RCC 7860 (cell line): ENCODE data around the gene HMSD.

Source experiments
- DNase-seq: peaks from one replicate; pipeline ENCODE4 v3.0.0-alpha.2; 2015; ENCODE audit warnings: low spot score
- FAIRE-seq: peaks from 2 replicates; lab custom pipeline; 2012; peaks lifted over from hg19 to GRCh38; lab: Jason Lieb, UNC

Gene HMSD

DNA sequence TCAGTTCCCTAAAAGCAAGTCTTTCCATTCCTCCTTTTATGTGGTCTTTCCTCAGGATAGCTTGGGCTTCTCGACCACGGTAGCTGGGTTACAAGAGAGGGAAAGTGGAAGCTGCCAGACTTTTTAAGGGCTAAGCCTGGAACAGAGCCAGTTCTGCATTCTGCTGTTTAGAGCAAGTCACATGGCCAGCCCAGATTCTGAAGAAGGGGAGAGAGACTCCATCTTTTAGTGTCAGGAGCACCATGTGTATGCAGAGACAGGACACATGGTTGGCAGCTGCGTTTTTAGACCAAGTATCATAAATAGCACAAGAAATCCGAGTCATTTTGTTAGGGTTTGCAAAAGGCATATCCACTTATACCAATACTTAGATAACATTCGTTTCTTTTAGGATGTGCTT lies 4.7 kb downstream of the HMSD start:
- FAIRE-seq = no peak
- DNase-seq = no peak

DNA sequence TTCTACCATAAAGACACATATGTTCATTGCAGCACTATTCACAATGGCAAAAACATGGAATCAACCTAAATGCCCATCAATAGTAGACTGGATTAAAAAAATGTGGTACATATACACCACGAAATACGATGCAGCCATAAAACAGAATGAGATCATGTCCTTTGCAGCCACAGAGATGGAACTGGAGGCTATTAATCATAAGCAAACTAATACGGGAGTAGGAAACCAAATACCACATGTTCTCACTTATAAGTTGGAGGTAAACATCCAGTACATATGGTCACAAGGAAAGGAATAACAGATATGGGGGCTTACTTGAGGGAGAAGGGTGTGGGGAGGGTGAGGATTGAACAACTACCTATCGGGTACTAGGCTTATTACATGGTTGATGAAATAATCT lies 7.7 kb downstream of the HMSD start:
- no peak for FAIRE-seq
- DNase-seq = no peak

DNA sequence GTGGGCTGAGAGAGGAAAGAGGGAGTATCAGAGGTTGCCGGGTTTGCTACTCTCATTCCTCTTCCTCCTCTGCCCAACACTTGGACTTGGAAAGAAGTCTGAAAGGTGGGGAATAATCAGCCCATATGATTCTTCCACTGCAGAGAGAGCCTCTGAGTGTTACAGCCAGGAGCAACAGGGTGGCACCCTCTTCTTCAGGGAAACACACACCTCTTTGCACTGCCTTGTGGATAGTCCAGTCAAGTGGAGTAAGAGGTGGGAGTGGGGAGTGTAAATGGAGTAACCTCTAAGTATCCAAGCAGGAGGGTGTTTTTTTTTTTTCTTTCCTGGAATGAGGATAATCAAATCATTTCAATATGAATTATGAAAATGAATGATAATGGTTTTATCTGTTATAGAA lies 11.8 kb downstream of the HMSD start:
- FAIRE-seq (no peak), DNase-seq (no peak)

DNA sequence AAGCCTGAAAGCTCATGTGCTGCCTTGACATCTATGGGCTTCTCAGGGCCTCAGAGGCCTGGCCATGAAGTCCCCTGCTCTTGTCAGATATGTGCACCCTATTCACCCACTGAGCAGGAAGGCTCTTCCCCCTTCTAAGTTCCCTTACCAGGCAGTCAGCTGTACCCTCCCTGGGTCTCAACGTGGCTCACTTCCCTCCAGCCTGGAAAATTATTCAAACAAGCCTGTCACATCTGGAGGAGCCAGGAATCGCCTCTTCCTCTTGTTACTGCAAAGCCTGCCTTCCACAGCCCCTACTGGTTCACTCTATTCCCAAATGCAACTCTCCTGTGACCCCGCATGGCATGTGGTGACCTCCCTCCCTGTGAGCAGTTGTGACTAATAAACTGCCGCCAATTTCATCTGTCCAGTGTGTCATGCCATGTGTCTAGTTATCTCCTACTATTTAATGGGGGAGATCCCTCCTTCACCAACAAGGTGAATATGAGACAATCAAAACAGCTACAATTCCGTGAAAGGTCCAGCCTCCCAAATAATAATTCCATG lies 12.4 kb downstream of the HMSD start:
- FAIRE-seq (no peak), DNase-seq (no peak)

DNA sequence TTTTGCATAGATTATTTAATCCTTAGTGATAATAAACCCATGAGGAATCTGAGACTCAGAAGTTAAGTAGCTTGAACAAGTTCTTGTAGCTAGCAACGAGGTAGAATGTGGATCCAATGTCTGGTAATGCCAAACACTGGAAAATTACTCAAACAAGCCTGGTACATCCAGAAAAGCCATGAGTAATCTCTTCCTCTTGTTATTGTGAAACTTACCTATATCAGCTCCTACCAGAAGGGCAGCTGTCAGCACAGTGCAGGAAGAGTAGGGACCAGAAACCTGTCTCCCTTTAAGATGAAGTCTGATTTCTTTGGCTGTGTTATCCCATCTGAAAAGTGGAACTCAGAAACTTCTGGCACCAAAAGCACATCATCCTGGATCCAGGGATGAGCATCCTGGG lies 13.0 kb downstream of the HMSD start:
- no peak for FAIRE-seq
- DNase-seq = no peak

DNA sequence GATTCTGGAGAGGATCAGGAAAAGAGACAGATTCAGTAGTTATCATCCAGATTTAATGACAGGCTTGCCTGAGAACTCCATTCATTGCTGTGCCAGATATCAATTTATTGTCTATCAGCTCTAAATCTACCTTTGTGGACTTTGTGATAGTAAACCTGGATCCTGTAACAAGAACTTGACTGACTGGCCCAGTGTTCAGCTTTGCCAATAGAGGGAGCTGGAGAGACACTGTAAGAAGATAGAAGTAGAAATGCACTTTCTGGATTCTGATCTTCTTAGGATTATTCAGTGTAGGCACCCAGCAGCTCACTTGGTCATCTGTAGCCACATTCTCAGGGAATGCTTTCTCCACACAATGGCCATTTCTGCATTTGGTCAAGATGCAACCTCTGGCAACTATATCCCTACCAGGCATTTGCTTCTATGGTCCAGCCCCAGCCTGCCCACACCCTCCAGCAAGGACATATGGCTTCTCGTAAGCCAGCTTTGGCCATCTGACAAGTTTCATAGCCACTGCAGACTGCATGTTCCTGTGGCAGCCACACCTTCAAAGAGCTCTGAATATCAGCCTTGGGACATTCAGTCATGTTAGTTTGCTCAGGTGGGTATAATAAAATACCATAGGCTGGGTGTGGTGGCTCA lies 14.6 kb downstream of the HMSD start:
- peak; percentile 13 for DNase-seq
- FAIRE-seq = no peak

DNA sequence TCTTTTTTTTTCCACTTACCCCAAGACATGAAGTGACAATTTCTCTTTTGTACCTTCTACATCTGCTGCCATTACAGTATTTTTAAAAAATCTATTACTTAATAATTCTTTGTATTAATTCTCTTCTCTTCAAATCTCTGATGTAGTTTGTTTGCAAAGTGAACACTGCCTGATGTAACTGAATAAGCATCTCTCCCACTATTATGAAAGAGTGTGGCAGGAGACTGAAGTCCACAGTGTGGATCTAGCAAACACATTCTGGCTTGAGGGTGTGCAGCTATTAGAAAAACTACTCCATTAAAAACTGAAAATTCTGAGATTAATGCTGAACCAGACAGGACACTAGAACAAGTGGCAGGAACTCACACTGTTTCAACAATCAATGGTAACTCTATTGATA lies 15.8 kb downstream of the HMSD start:
- DNase-seq = no peak
- no peak for FAIRE-seq

DNA sequence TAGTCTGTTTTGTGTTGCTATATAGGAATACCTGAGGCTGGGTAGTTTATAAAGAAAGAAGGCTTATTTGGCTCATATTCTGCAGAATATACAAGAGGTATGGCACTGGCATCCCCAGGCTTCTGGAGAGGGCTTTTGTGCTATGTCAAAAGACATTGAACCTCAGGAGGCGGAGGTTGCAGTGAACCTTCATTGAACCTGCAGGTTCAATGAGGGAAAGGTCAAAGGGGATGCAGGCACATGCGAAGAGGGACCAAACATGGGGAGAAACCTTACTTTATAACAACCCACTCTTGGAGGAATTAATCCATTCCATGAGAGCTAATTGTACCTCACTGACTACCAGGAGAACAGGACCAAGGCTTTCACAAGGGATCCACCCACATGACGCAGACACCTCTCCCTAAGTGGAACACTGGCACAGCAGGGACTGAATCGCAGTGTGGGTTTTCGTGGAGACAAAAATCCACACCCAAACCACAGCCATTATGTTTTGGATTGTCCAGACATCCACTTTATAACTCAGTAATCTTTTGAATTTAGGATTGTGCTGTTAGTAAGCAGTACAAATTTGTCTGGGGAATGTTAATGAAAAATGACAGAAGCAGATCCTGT lies 16.7 kb downstream of the HMSD start:
- DNase-seq = no peak

DNA sequence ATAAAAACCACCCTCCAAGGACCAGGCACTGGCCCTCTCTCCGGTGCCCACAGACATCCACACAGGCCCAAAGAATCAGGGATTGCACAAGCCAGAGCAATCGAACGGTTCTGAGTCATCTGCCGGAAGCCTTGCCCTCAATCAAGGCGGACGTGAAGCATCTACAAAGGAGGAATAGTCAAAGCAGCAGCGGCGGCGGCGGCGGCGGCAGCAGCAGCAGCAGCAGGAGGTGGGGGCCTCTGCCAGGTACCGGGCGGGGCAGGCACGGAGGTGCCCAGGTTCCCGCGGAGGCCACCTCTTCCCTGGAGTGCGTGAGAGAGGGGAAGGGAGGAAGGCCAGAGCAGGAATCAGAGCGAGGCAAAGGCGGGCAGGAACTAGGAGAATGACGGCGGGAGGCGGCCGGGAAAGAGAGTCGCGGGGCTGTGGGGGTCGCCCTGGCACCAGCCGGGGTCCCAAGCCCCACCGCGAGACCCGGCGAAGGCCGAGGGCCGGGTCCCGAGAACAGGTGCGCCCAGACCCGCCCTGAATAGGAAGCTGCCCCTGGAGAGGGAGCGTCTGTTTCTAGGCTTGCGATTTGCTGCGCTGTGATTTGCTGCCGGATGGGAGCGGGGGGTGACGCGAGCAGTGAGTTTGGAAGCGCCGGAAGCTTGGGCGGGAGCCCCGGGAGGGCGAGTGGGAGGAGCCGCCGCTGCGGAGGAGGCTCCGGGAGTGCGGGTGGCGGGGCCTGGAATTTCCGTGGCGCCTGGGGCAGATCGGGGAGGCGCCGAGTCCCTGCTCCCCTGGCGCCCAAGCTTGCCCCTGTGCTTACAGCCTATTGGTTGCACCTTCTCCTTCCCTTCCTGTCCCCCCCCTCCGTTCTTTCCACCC lies 21.1 kb downstream of the HMSD start, which contains the start of gene SERPINB8:
Gene SERPINB8, plus strand, starts transcription at position 140 of the 867 bp plus-strand sequence. CDS start 8,228 bp downstream, outside the sequence.
- FAIRE-seq (peak; percentile 52), DNase-seq (peak; percentile 73)

More for the DNA sequence above, 16.7 kb downstream of the HMSD start:
- no peak for FAIRE-seq

DNA sequence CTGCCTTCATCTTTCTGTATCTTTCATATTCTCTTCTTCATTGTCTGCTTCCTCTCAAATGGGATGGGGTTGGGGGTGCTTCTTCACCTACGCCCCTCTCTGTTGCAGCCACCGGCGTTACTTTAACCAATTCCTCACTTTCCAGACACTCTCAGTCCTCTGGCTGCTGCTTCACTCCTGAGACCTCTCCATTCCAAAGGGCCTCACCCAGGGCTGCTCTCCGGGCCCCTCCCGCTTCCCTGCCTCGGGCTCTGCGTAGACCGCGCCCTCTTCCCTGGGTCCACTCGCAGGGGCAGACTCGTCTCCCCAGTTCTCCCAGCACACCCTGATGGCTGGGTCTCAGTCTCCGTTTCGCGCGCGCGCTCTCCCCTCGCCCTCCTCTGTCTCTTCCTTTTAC lies 21.7 kb downstream of the HMSD start:
- no peak for DNase-seq
- no peak for FAIRE-seq

DNA sequence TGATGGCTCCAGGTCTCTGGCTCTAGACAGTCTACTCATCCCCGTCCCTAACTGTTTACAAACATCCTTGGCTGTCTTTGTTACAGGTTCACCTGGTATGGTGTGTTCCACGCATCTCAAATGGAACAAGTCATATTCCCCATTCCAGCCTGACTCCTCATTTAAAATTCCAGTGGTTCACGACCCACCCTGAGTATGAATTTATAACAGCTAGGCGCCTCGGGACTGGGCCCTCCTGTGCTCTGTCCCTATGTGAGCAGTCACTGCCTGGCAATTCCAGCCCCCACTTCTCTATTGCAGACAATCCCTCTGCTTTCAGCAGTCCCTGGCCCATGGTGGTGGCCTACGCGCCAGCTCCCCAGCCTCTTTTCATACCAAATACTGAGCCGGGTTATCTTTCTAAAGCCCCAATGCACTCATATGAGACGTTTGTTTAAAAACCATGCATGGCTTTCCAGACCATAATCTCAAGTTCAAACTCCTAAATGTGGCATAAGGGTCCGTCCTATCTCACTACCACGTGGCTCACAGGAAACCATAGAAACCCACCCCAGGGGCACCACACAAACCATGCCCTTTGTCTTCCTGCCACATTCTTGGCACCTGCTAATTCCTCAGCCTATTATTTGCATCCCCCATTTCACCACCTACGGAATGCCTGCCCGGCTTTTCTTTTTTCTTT lies 22.4 kb downstream of the HMSD start:
- no peak for FAIRE-seq
- DNase-seq = no peak

DNA sequence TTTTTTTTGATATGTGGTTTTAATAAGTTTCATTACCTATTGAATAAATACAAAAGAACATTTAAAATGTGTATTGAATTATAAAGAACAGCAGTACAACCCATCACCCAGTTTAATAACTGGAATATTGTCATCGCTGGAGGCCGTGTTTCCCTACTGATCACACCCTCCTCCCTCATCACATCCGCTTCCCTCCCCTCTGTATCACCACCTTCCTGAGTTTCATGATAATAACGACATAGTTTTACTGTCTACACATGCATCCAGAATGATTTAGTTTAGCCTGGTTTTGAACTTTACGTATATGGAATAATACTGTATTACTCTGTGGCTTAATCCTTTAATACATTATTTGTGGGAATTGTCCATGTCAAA lies 22.9 kb downstream of the HMSD start:
- no peak for DNase-seq
- no peak for FAIRE-seq

DNA sequence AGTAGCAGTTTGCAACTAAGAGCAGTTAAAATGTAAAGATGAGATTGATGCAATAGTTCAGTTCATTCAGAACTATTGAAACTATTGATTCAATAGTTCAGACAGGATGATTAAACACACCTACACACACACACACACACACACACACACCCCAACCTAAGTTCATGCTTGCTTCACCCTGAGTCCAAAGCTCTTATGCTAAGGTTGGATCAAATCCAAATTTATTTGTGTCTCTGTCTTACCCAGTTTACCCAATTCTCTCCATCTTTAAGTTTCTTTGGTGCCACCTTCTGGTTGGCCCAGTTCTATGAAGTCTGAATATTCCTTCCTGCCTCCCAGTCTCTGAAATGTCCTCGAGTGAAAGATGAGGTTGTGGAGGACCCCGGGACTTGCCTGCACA lies 25.9 kb downstream of the HMSD start:
- FAIRE-seq (no peak), DNase-seq (no peak)

DNA sequence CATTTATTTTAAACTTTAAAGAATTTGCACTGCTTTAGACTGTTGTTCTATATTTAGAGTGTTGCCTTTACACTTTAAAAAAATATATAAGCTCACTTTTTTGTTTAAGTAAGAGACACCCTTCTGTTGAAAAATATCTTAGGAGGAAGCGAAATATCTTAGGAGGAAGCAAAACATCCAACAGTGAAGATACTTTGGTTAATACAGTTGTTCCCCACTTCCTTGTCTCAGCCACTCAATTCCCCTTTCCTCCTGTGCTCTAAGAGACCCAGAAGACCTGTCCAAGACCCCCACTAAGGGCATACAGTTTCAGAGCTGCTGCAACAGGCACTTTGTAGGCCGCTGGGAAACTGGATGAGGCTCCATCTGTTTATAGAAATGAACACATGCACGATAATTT lies 26.5 kb downstream of the HMSD start:
- DNase-seq (no peak), FAIRE-seq (no peak)

DNA sequence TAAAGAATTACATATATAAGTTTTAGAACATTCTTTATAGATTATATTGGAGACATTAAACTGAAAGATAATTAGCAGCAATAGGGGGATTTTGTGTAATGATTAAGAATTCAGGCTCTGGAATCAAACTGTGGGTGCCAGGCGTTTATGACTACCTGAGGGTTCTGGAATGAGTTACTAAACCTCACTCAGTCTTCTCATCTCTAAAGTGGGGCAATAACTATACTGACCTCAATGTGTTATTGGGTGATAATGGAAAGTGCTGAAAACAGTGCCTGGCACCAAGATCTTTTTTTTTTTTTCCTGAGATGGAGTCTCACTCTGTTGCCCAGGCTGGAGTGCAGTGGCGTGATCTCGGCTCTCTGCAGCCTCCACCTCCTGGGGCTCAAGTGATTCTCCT lies 27.9 kb downstream of the HMSD start:
- DNase-seq (no peak), FAIRE-seq (no peak)

DNA sequence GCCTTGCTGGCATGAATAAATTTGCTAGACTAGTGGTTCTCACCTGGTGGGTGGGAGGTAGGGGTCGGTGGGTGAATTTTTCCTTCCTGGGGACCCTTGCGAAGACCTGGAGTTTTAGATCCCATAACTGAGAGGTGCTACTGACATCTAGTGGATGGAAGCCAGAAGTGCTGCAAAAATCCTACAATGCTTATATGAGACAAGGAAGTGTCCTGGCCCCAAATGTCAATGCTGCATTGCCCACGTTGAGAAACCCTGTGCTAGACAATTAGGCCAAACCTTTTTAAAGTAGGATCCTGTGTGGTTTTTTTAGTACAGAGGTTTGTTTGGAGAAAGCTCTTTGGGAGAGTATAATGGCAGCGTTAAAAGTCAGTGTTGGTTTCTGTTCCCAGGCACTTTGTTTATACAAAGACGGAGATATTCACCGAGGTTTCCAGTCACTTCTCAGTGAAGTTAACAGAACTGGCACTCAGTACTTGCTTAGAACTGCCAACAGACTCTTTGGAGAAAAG lies 30.4 kb downstream of the HMSD start:
- FAIRE-seq = no peak
- DNase-seq = peak; percentile 23

DNA sequence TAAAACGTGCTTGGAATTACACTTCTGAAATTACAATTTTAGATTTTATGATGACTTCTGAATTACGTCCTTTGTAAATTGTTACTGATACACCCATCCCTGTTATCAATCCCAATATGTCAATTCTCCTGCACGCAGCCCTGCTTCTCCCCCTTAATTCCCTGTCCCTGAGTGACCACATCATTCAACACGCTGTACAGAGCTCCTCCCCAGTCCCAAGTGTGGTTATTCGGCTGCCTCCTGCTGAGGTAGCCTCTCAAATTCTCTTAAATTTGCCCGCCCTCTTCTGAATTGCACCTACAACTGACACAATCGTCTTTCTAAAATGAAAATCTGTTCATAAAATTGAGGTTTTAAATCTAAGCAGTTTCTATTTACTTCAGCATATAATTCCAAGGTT lies 30.9 kb downstream of the HMSD start:
- FAIRE-seq (no peak), DNase-seq (no peak)

DNA sequence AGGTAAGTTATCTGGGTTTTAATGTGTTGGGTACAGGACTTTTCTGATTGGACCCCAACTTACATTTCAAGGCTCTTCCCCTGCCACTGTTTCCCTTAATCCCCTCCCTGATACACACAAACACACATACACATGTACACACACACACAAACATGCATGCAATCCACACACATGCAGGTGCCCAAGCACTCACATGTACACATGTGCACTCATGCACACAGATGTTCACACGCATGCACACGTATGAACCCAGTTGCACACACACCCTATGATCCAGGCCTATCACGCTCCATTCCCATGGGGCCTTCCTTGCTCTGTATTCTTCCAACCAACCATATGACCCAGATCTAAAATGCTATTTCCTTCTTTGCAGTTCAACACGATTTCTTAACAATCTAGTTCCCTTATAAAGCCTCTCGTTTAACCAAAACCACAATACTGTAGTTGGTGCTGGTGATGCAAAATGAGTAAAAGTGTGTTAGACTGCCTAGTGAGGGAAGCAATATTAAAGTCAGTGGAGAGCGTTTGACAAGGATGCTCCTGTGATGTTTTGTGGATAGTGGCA lies 31.9 kb downstream of the HMSD start:
- DNase-seq = no peak
- FAIRE-seq = no peak

DNA sequence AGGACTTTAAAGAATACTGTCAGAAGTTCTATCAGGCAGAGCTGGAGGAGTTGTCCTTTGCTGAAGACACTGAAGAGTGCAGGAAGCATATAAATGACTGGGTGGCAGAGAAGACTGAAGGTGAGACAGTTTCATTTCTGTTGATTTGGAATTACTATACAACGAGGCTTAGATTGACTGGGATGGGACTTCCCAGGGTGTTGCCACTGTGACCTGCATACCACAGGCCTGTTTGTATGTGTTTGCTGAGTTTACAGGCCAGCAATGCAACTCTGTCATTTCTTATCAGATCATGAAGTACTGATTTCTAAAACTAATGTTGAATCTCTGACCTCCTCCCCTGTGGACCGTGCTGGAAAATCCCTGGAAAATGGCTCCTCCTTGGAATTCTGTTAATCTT lies 32.6 kb downstream of the HMSD start:
- DNase-seq = no peak
- FAIRE-seq = no peak

DNA sequence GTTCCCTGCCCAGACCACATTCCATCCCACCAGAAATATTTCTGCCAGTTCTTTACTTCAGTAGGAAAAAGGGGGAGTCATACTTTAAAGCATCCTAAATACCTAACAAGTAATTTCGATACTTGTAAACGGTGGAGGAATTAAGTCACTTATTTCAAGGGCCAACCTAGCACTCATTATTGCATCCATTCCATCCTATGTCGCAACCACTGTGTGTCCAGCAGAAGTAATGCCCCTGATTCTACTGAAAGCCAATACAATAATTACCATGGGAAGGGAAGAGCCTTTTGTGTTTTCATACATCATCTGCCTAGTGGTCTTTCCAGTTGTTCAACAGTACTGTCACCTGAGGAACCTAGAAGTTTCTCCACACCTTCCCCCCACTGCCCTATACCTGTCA lies 33.3 kb downstream of the HMSD start:
- FAIRE-seq (no peak), DNase-seq (no peak)

DNA sequence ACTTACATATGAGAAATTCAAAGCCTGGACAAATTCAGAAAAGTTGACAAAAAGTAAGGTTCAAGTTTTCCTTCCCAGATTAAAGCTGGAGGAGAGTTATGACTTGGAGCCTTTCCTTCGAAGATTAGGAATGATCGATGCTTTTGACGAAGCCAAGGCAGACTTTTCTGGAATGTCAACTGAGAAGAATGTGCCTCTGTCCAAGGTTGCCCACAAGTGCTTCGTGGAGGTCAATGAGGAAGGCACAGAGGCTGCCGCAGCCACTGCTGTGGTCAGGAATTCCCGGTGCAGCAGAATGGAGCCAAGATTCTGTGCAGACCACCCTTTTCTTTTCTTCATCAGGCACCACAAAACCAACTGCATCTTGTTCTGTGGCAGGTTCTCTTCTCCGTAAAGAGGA lies 37.8 kb downstream of the HMSD start:
- no peak for FAIRE-seq

More for the DNA sequence above, 37.8 kb downstream of the HMSD start:
- no peak for DNase-seq
